SK-N-SH (cell line): ENCODE results near the gene MVB12B. TPM values are rescaled to one million over a fixed set of nuclear protein-coding genes. Genes with fewer than 3 reads are reported as not detected.

Source experiments
- CTCF ChIA-PET: fragments of 300-600, 350-600 bp; formaldehyde crosslinking; extraction: SDS; loops from one replicate; lab custom pipeline; 2021; lab: Yijun Ruan, JAX
- POLR2A ChIA-PET: fragments of 350-600 bp; sonication (Branson Sonifier 250); formaldehyde crosslinking; extraction: SDS; loops from one replicate; lab custom pipeline; 2020; ENCODE audit warnings: antibody characterized with exemption, inconsistent platforms; lab: Yijun Ruan, JAX
- DNase-seq: peaks from one replicate; pipeline ENCODE4 v3.0.0; 2012
- H2AFZ ChIP-seq: fragments of 200-600 bp; sonication (generic); 2 replicates; pipeline ENCODE4 v1.8.1; 2016; ENCODE audit warnings: antibody characterized with exemption, mild to moderate bottlenecking, low read depth
- H3F3A ChIP-seq: fragments of 200-600 bp; sonication (generic); replicated peaks from 2 replicates; pipeline ENCODE3; 2016; ENCODE audit warnings: antibody characterized with exemption, mild to moderate bottlenecking; ENCODE audit not compliant: insufficient read depth
- H3K27ac ChIP-seq, 2 experiments: fragments of 200-500 bp in 1 of 2; fragments of 200-600 bp in 1 of 2; sonication (Bioruptor generic) in 1 of 2; sonication (generic), shearing (Covaris generic) in 1 of 2; 2 replicates each; pipeline versions ENCODE4 v1.5.1 to v1.6.1; 2014 to 2016; ENCODE audit warnings: low read depth in 2 of 2, inconsistent platforms in 1 of 2, low read length in 1 of 2, mild to moderate bottlenecking in 1 of 2, mixed read lengths in 1 of 2
- H3K27me3 ChIP-seq: fragments of 200-600 bp; sonication (generic), shearing (Covaris generic); 2 replicates; pipeline ENCODE4 v1.6.1; 2016; ENCODE audit warnings: mixed run types; ENCODE audit not compliant: insufficient read depth
- H3K36me3 ChIP-seq, 2 experiments: fragments of 200-500 bp in 1 of 2; fragments of 200-600 bp in 1 of 2; sonication (Bioruptor generic) in 1 of 2; sonication (generic) in 1 of 2; replicated peaks in 1 of 2; 2 replicates each; pipeline versions ENCODE3 to v1.5.1; 2014 to 2016; ENCODE audit warnings: low read length in 1 of 2, mild to moderate bottlenecking in 1 of 2; ENCODE audit not compliant: insufficient read depth in 2 of 2, control insufficient read depth in 1 of 2
- H3K4me1 ChIP-seq, 2 experiments: fragments of 200-500 bp in 1 of 2; fragments of 200-600 bp in 1 of 2; sonication (Bioruptor generic) in 1 of 2; sonication (generic), shearing (Covaris generic) in 1 of 2; 2 replicates each; pipeline versions ENCODE4 v1.5.1 to v1.6.1; 2014 to 2016; ENCODE audit warnings: low read depth in 1 of 2, low read length in 1 of 2, mixed run types in 1 of 2; ENCODE audit not compliant: insufficient read depth in 2 of 2, control insufficient read depth in 1 of 2
- H3K4me2 ChIP-seq: fragments of 200-600 bp; sonication (generic), shearing (Covaris generic); 2 replicates; pipeline ENCODE4 v1.6.1; 2017; ENCODE audit warnings: mixed run types
- H3K4me3 ChIP-seq, 2 experiments: fragments of 200-500 bp in 1 of 2; fragments of 200-600 bp in 1 of 2; sonication (Bioruptor generic) in 1 of 2; sonication (generic), shearing (Covaris generic) in 1 of 2; 2 replicates each; pipeline versions ENCODE4 v1.5.1 to v1.8.1; 2014 to 2016; ENCODE audit warnings: low read depth in 2 of 2, inconsistent platforms in 1 of 2, low read length in 1 of 2, mild to moderate bottlenecking in 1 of 2, mixed read lengths in 1 of 2, moderate library complexity in 1 of 2
- H3K79me2 ChIP-seq: fragments of 200-600 bp; sonication (generic); 2 replicates; pipeline ENCODE4 v1.8.1; 2017; ENCODE audit warnings: mild to moderate bottlenecking; ENCODE audit not compliant: insufficient read depth
- H3K9ac ChIP-seq: fragments of 200-600 bp; sonication (generic); 2 replicates; pipeline ENCODE4 v1.6.1; 2017; ENCODE audit warnings: mixed run types
- H3K9me2 ChIP-seq: fragments of 200-600 bp; sonication (generic); 2 replicates; pipeline ENCODE4 v1.6.1; 2017; ENCODE audit warnings: mixed run types
- H3K9me3 ChIP-seq: fragments of 200-600 bp; sonication (generic); 2 replicates; pipeline ENCODE4 v1.6.1; 2017; ENCODE audit warnings: mixed run types, mild to moderate bottlenecking, moderate library complexity
- H4K20me1 ChIP-seq: fragments of 200-600 bp; sonication (generic); 2 replicates; pipeline ENCODE4 v1.6.1; 2017; ENCODE audit warnings: mild to moderate bottlenecking, mixed run types; ENCODE audit not compliant: insufficient read depth
- CHD2 ChIP-seq: fragments of 150-350 bp; IDR thresholded peaks from 2 replicates; pipeline ENCODE4 v1.6.1; 2018; ENCODE audit warnings: low read length; ENCODE audit not compliant: partially characterized antibody
- FOSL2 ChIP-seq: IDR thresholded peaks from 2 replicates; pipeline ENCODE4 v1.4.0; 2012; ENCODE audit warnings: low read depth, mild to moderate bottlenecking, moderate library complexity, borderline replicate concordance
- FOXJ3 ChIP-seq: sonication (generic); formaldehyde crosslinking; IDR thresholded peaks from 2 replicates; pipeline ENCODE4 v1.5.1; 2020; ENCODE audit warnings: mild to moderate bottlenecking, missing genetic modification reagents
- GABPA ChIP-seq: IDR thresholded peaks from 2 replicates; pipeline ENCODE4 v1.4.0; 2012; ENCODE audit warnings: low read depth, mild to moderate bottlenecking
- JUND ChIP-seq: IDR thresholded peaks from 2 replicates; pipeline ENCODE4 v1.4.0; 2012
- POLR2AphosphoS5 ChIP-seq: IDR thresholded peaks from 2 replicates; pipeline ENCODE4 v1.6.1; 2012; ENCODE audit warnings: low read depth, low read length
- RAD21 ChIP-seq: IDR thresholded peaks from 2 replicates; pipeline ENCODE4 v1.6.1; 2012; ENCODE audit warnings: mild to moderate bottlenecking, low read length
- RCOR1 ChIP-seq: fragments of 150-350 bp; IDR thresholded peaks from 2 replicates; pipeline ENCODE4 v1.6.1; 2017; ENCODE audit warnings: antibody characterized with exemption, low read length
- RXRA ChIP-seq: IDR thresholded peaks from 2 replicates; pipeline ENCODE4 v1.4.0; 2012; ENCODE audit warnings: low read depth, mild to moderate bottlenecking, borderline replicate concordance
- TEAD4 ChIP-seq: IDR thresholded peaks from 2 replicates; pipeline ENCODE4 v1.4.0; 2012; ENCODE audit warnings: mild to moderate bottlenecking, borderline replicate concordance; ENCODE audit not compliant: insufficient read depth
- WGBS: methylation state at CpG from one replicate; pipeline ENCODE4 v1.1.6; 2017; ENCODE audit warnings: low lambda C conversion rate; 5-methylcytosine and 5-hydroxymethylcytosine counted together
- polyA plus RNA-seq, 3 experiments: library from polyadenylated mRNA; depleted of rRNA; stranded (reverse); fragments of >200 nt; gene quantifications; 2 replicates each; pipeline ENCODE4 v1.2.3, GENCODE V29; 2012
- TF ChIP-seq, protein P1 (sequence below): IDR thresholded peaks from 2 replicates; pipeline ENCODE4 v1.6.1; 2012; ENCODE audit warnings: mild to moderate bottlenecking, low read depth, low read length, moderate library complexity
- TF ChIP-seq, protein P2 (sequence below): IDR thresholded peaks from 2 replicates; pipeline ENCODE4; 2012
- TF ChIP-seq, protein P3 (sequence below): fragments of 150-350 bp; IDR thresholded peaks from 2 replicates; pipeline ENCODE4 v1.6.1; 2016; ENCODE audit warnings: mild to moderate bottlenecking, low read depth, low read length
- TF ChIP-seq, protein P4 (sequence below): fragments of 150-350 bp; IDR thresholded peaks from 2 replicates; pipeline ENCODE4 v1.6.1; 2017; ENCODE audit warnings: antibody characterized with exemption, low read length, low read depth, borderline replicate concordance
- TF ChIP-seq, protein P5 (sequence below): fragments of 200-600 bp; sonication (generic); IDR thresholded peaks from 2 replicates; pipeline ENCODE4 v1.6.1; 2017; ENCODE audit warnings: antibody characterized with exemption, mild to moderate bottlenecking, moderate library complexity

The MVB12B gene
- polyA plus RNA-seq, 1 of the 3 experiments (the other 2 are of a cell fraction), result 5.1 TPM

DNA sequence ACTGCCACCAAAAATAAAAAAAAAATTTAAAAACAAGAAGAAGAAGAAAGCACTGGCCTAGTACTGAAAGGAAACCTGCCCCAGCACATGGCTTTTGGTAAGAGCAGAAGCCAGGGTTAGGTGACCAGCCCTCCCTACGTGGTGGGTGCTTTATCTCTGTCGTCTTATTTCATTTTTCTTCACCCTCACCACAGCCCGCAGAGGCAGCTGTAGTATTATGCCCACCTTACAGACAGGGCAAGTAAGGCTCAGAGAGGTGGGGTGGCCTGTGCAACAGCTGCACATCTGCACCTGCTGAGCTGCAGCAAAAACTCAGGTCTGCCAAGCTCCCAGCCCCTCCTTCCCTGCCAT is 146.3 kb downstream of the MVB12B start:
- Histone ChIP-seq H3K9me2 (no peaks in the 10 kb centered on the region), H3K9ac (no peak overlapping the region), H3K4me1 (peaks cover 0 to 11% of the 10 kb centered on the region in 2 experiments; a peak in 3 of 4 replicates), H3K79me2 (no peaks in the 10 kb centered on the region), H3F3A (peaks cover 8% of the 10 kb centered on the region), H3K4me3 (no peak overlapping the region), H3K9me3 (no peaks in the 10 kb centered on the region), H3K36me3 (no peaks in the 10 kb centered on the region), H3K4me2 (no peak overlapping the region), H3K27me3 (no peaks in the 10 kb centered on the region), H3K27ac (no peak overlapping the region), H4K20me1 (no peaks in the 10 kb centered on the region), H2AFZ (no peak overlapping the region)
- ChIA-PET POLR2A (interaction anchor here (0.6 kb wide), 1 partner anchor 984 kb away, joined by 3 read pairs; no protein-coding TSS in a partner anchor), CTCF (interaction anchor here (0.6 to 5.0 kb wide), 6 partner anchors 10 to 153 kb away, joined by 3 to 29 read pairs (median 6); no protein-coding TSS in a partner anchor)
- WGBS, result 96% methylated on average over 3 of the region's 3 CpGs
- DNase-seq, result no peak
- TF ChIP-seq, protein P1, sequence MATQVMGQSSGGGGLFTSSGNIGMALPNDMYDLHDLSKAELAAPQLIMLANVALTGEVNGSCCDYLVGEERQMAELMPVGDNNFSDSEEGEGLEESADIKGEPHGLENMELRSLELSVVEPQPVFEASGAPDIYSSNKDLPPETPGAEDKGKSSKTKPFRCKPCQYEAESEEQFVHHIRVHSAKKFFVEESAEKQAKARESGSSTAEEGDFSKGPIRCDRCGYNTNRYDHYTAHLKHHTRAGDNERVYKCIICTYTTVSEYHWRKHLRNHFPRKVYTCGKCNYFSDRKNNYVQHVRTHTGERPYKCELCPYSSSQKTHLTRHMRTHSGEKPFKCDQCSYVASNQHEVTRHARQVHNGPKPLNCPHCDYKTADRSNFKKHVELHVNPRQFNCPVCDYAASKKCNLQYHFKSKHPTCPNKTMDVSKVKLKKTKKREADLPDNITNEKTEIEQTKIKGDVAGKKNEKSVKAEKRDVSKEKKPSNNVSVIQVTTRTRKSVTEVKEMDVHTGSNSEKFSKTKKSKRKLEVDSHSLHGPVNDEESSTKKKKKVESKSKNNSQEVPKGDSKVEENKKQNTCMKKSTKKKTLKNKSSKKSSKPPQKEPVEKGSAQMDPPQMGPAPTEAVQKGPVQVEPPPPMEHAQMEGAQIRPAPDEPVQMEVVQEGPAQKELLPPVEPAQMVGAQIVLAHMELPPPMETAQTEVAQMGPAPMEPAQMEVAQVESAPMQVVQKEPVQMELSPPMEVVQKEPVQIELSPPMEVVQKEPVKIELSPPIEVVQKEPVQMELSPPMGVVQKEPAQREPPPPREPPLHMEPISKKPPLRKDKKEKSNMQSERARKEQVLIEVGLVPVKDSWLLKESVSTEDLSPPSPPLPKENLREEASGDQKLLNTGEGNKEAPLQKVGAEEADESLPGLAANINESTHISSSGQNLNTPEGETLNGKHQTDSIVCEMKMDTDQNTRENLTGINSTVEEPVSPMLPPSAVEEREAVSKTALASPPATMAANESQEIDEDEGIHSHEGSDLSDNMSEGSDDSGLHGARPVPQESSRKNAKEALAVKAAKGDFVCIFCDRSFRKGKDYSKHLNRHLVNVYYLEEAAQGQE, result no peak
- TF ChIP-seq RAD21, result no peak
- TF ChIP-seq, protein P2, sequence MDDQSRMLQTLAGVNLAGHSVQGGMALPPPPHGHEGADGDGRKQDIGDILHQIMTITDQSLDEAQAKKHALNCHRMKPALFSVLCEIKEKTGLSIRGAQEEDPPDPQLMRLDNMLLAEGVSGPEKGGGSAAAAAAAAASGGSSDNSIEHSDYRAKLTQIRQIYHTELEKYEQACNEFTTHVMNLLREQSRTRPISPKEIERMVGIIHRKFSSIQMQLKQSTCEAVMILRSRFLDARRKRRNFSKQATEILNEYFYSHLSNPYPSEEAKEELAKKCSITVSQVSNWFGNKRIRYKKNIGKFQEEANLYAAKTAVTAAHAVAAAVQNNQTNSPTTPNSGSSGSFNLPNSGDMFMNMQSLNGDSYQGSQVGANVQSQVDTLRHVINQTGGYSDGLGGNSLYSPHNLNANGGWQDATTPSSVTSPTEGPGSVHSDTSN, result no peak
- TF ChIP-seq RCOR1, result no peak
- no peak for TF ChIP-seq GABPA
- TF ChIP-seq RXRA, result no peak
- TF ChIP-seq, protein P3, sequence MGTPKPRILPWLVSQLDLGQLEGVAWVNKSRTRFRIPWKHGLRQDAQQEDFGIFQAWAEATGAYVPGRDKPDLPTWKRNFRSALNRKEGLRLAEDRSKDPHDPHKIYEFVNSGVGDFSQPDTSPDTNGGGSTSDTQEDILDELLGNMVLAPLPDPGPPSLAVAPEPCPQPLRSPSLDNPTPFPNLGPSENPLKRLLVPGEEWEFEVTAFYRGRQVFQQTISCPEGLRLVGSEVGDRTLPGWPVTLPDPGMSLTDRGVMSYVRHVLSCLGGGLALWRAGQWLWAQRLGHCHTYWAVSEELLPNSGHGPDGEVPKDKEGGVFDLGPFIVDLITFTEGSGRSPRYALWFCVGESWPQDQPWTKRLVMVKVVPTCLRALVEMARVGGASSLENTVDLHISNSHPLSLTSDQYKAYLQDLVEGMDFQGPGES, result no peak
- no peak for TF ChIP-seq FOXJ3
- no peak for TF ChIP-seq FOSL2
- TF ChIP-seq JUND, result no peak
- no peak for TF ChIP-seq POLR2AphosphoS5
- TF ChIP-seq, protein P4, sequence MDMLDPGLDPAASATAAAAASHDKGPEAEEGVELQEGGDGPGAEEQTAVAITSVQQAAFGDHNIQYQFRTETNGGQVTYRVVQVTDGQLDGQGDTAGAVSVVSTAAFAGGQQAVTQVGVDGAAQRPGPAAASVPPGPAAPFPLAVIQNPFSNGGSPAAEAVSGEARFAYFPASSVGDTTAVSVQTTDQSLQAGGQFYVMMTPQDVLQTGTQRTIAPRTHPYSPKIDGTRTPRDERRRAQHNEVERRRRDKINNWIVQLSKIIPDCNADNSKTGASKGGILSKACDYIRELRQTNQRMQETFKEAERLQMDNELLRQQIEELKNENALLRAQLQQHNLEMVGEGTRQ, result no peak
- TF ChIP-seq CHD2, result no peak
- TF ChIP-seq, protein P5, sequence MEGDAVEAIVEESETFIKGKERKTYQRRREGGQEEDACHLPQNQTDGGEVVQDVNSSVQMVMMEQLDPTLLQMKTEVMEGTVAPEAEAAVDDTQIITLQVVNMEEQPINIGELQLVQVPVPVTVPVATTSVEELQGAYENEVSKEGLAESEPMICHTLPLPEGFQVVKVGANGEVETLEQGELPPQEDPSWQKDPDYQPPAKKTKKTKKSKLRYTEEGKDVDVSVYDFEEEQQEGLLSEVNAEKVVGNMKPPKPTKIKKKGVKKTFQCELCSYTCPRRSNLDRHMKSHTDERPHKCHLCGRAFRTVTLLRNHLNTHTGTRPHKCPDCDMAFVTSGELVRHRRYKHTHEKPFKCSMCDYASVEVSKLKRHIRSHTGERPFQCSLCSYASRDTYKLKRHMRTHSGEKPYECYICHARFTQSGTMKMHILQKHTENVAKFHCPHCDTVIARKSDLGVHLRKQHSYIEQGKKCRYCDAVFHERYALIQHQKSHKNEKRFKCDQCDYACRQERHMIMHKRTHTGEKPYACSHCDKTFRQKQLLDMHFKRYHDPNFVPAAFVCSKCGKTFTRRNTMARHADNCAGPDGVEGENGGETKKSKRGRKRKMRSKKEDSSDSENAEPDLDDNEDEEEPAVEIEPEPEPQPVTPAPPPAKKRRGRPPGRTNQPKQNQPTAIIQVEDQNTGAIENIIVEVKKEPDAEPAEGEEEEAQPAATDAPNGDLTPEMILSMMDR, result no peak
- no peak for TF ChIP-seq TEAD4
